Kidney (tissue), 14 donors: ENCODE data around the gene ATF6B. TPM values are rescaled to one million over a fixed set of nuclear protein-coding genes. Genes with fewer than 3 reads are reported as not detected.

Experiments used
- DNase-seq, 5 donors: peaks; one replicate each; pipeline ENCODE4 v3.0.0-alpha.2; 2013 to 2020
- FAIRE-seq: peaks from 2 replicates; lab custom pipeline; 2012; peaks lifted over from hg19 to GRCh38; lab: Jason Lieb, UNC
- H3K27ac ChIP-seq, 2 donors: one replicate each; pipeline ENCODE4 v1.7.0; 2013; ENCODE audit warnings: low read depth in 2 of 2, low read length in 2 of 2, inconsistent platforms in 1 of 2
- H3K27me3 ChIP-seq: one replicate; pipeline ENCODE4 v1.7.1; 2013; ENCODE audit warnings: low read length, inconsistent platforms; ENCODE audit not compliant: control insufficient read depth, insufficient read depth
- H3K36me3 ChIP-seq, 3 donors: one replicate each; pipeline versions ENCODE4 v1.7.0 to v1.7.1; 2013; ENCODE audit warnings: low read length in 3 of 3, control low read depth in 1 of 3, inconsistent platforms in 1 of 3; ENCODE audit not compliant: insufficient read depth in 3 of 3, control insufficient read depth in 2 of 3
- H3K4me1 ChIP-seq, 3 donors: one replicate each; pipeline versions ENCODE4 v1.7.0 to v1.7.1; 2013; ENCODE audit warnings: low read length in 3 of 3, inconsistent platforms in 1 of 3, low read depth in 1 of 3; ENCODE audit not compliant: control insufficient read depth in 2 of 3, insufficient read depth in 2 of 3
- H3K4me3 ChIP-seq, 3 donors: one replicate each; pipeline versions ENCODE4 v1.7.0 to v1.8.1; 2013; ENCODE audit warnings: low read length in 3 of 3, control low read depth in 1 of 3, inconsistent platforms in 1 of 3
- H3K9ac ChIP-seq, 3 donors: one replicate each; pipeline versions ENCODE4 v1.7.0 to v1.7.1; 2013; ENCODE audit warnings: low read length in 3 of 3, control low read depth in 1 of 3, inconsistent platforms in 1 of 3
- H3K9me3 ChIP-seq, 3 donors: one replicate each; pipeline versions ENCODE4 v1.7.0 to v1.7.1; 2013; ENCODE audit warnings: low read length in 3 of 3, control low read depth in 1 of 3, inconsistent platforms in 1 of 3; ENCODE audit not compliant: control insufficient read depth in 2 of 3, insufficient read depth in 1 of 3
- intact Hi-C: fragments of 100-400 bp; cut with DNase I; formaldehyde crosslinking; loops from one replicate; pipeline ENCODE4 v1.11.1; 2022
- polyA plus RNA-seq: library from polyadenylated mRNA; stranded (reverse); fragments of 350-450 nt; fragmentation: Illumina TruSeq; extraction: RNeasy Lipid Tissue Mini Kit (QIAGEN cat#74804); gene quantifications from one replicate; pipeline ENCODE4 v1.2.3, GENCODE V29; 2014; ENCODE audit warnings: low read depth, low replicate concordance; ENCODE audit not compliant: insufficient read depth
- total RNA-seq: library from RNA; stranded (reverse); fragmentation: NEBNext Ultra II Directional; extraction: Animal tissue kit (Norgen Biotek cat#: 25700); gene quantifications from one replicate; pipeline ENCODE4 v1.2.1, GENCODE V29; 2021
- TF ChIP-seq, protein P1 (sequence below): IDR thresholded peaks from 3 replicates; pipeline ENCODE4 v1.5.1; 2012; ENCODE audit warnings: mild to moderate bottlenecking, moderate library complexity, borderline replicate concordance; ENCODE audit not compliant: insufficient read depth; ENCODE audit errors: extremely low read depth
- donor health status: control.
- donor health status: control.
- donor health status: control.
- donor health status: control.
- donor health status: control.
- donor health status: DM: yes; HTN: yes; CAD: no.
- donor health status: Normal renal cell carcinoma (clear cell type).

Gene ATF6B
- total and polyA plus RNA-seq, 2 donors from 2014 or later, result 40.3 to 104 TPM

- Histone ChIP-seq H3K9ac (peak overlapping the region; percentile 48 to 91 (median 59)), H3K4me1 (peaks cover 7 to 31% (median 30%) of the 10 kb centered on the region in 3 donors), H3K27me3 (no peaks in the 10 kb centered on the region), H3K36me3 (peaks cover 0 to 8% (median 0%) of the 10 kb centered on the region in 3 donors), H3K27ac (peak overlapping the region; percentile 93 to 98), H3K4me3 (peak overlapping the region; percentile 75 to 95 (median 94)), H3K9me3 (no peaks in the 10 kb centered on the region)
- DNase-seq, result peak in 1 of 5 donors; percentile 29
- TF ChIP-seq, protein P1, sequence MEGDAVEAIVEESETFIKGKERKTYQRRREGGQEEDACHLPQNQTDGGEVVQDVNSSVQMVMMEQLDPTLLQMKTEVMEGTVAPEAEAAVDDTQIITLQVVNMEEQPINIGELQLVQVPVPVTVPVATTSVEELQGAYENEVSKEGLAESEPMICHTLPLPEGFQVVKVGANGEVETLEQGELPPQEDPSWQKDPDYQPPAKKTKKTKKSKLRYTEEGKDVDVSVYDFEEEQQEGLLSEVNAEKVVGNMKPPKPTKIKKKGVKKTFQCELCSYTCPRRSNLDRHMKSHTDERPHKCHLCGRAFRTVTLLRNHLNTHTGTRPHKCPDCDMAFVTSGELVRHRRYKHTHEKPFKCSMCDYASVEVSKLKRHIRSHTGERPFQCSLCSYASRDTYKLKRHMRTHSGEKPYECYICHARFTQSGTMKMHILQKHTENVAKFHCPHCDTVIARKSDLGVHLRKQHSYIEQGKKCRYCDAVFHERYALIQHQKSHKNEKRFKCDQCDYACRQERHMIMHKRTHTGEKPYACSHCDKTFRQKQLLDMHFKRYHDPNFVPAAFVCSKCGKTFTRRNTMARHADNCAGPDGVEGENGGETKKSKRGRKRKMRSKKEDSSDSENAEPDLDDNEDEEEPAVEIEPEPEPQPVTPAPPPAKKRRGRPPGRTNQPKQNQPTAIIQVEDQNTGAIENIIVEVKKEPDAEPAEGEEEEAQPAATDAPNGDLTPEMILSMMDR, result no peak
- FAIRE-seq, result no peak
- intact Hi-C loops, result no loop called here
These were observed 48.6 kb upstream of the ATF6B start for GRCh38 chr6:32176476-32177182.

- Histone ChIP-seq H3K27me3 (no peaks in the 10 kb centered on the region), H3K27ac (peak within 1 kb of the TSS; percentile 93 to 98), H3K9me3 (no peaks in the 10 kb centered on the region), H3K9ac (peak within 1 kb of the TSS; percentile 54 to 91 (median 59)), H3K36me3 (peaks cover 0 to 3% (median 3%) of the 10 kb centered on the region in 3 donors), H3K4me1 (peaks cover 7 to 31% (median 30%) of the 10 kb centered on the region in 3 donors), H3K4me3 (peak within 1 kb of the TSS; percentile 77 to 95 (median 94))
- intact Hi-C loops, result no loop called here
- no peak for FAIRE-seq
- TF ChIP-seq, protein P1, result no peak
- DNase-seq, result peak; percentile 97 to 99 (median 98)
These were observed 47.8 kb upstream of the ATF6B start, which contains the start of gene AGPAT1 for GRCh38 chr6:32175711-32176475. AGPAT1 (minus strand) TSS chr6:32176084; CDS start chr6:32171496, 4,588 bp downstream.

GRCh38 chr6:32175322-32175710 is 47.3 kb upstream of the ATF6B start:
- H3K27ac ChIP-seq, result peak overlapping the region; percentile 76 to 93
- H3K9me3 ChIP-seq, result no peaks in the 10 kb centered on the region
- DNase-seq (peak in 1 of 5 donors; percentile 28), FAIRE-seq (no peak)
- no peaks in the 10 kb centered on the region for H3K27me3 ChIP-seq
- H3K4me1 ChIP-seq, result peaks cover 7 to 31% (median 30%) of the 10 kb centered on the region in 3 donors
- TF ChIP-seq, protein P1, result no peak
- H3K4me3 ChIP-seq, result peak overlapping the region; percentile 67 to 94 (median 77)
- H3K9ac ChIP-seq, result peak overlapping the region; percentile 50 to 88 (median 54)
- intact Hi-C loops, result no loop called here
- H3K36me3 ChIP-seq, result peaks cover 0 to 5% (median 0%) of the 10 kb centered on the region in 3 donors
